Gastrocnemius medialis (tissue), 4 donors: ENCODE results near the gene C1orf141.

Experiments used
- POLR2A ChIP-seq, 2 donors: fragments of 450-650 bp; IDR thresholded peaks; one replicate each; pipeline ENCODE4 v1.6.1; 2017; ENCODE audit warnings: antibody characterized with exemption in 2 of 2, mild to moderate bottlenecking in 2 of 2, moderate library complexity in 2 of 2
- TF ChIP-seq, protein P1 (sequence below), 5 experiments: fragments of 450-650 bp in 3 of 5; fragments of 200-600 bp in 2 of 5; sonication (generic) in 2 of 5; IDR thresholded peaks in 4 of 5; conservative IDR thresholded peaks in 1 of 5; 1 replicate in 4 of 5; 2 replicates in 1 of 5; pipeline ENCODE4 v1.5.1; 2016 to 2019; ENCODE audit warnings: antibody characterized with exemption in 5 of 5, mild to moderate bottlenecking in 3 of 5, moderate library complexity in 3 of 5

DNA sequence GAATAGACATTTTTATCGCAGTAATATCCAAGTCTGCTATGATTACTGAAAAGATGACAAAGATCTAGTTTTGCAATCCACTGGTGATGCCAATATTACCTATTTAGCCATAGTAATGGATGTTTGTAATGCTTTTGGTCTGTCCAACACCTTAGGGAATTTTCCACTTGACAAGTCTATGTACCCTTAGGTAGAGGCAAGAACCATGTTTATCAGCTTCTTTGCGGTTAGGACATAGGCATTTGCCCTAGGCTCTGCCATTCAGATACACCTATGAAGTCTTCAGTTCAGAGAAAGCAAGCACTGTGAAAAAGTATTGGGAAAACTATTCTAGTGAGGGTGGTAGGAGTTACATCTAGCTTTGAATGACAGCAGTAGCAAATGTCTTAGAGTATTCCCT lies 40.6 kb downstream of the C1orf141 start:
- TF ChIP-seq, protein P1, sequence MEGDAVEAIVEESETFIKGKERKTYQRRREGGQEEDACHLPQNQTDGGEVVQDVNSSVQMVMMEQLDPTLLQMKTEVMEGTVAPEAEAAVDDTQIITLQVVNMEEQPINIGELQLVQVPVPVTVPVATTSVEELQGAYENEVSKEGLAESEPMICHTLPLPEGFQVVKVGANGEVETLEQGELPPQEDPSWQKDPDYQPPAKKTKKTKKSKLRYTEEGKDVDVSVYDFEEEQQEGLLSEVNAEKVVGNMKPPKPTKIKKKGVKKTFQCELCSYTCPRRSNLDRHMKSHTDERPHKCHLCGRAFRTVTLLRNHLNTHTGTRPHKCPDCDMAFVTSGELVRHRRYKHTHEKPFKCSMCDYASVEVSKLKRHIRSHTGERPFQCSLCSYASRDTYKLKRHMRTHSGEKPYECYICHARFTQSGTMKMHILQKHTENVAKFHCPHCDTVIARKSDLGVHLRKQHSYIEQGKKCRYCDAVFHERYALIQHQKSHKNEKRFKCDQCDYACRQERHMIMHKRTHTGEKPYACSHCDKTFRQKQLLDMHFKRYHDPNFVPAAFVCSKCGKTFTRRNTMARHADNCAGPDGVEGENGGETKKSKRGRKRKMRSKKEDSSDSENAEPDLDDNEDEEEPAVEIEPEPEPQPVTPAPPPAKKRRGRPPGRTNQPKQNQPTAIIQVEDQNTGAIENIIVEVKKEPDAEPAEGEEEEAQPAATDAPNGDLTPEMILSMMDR (IDR thresholded peaks at IDR 0.05 in 4 of 5, conservative IDR thresholded peaks at IDR 0.05 in 1 of 5): no peak
- TF ChIP-seq POLR2A (IDR thresholded peaks at IDR 0.05): no peak
